GM21381 (cell line): ENCODE results near the gene PKD2L1.
A peak's percentile ranks its signal among the peaks of the same experiment; 100 is the strongest.

ENCODE experiments used
- ATAC-seq: cut with Tn5 transposase; IDR thresholded peaks from one replicate; pipeline ENCODE4 v1.9.1; 2021; ENCODE audit warnings: mild to moderate bottlenecking, moderate library complexity; ENCODE audit not compliant: unreplicated experiment

PKD2L1 gene

DNA sequence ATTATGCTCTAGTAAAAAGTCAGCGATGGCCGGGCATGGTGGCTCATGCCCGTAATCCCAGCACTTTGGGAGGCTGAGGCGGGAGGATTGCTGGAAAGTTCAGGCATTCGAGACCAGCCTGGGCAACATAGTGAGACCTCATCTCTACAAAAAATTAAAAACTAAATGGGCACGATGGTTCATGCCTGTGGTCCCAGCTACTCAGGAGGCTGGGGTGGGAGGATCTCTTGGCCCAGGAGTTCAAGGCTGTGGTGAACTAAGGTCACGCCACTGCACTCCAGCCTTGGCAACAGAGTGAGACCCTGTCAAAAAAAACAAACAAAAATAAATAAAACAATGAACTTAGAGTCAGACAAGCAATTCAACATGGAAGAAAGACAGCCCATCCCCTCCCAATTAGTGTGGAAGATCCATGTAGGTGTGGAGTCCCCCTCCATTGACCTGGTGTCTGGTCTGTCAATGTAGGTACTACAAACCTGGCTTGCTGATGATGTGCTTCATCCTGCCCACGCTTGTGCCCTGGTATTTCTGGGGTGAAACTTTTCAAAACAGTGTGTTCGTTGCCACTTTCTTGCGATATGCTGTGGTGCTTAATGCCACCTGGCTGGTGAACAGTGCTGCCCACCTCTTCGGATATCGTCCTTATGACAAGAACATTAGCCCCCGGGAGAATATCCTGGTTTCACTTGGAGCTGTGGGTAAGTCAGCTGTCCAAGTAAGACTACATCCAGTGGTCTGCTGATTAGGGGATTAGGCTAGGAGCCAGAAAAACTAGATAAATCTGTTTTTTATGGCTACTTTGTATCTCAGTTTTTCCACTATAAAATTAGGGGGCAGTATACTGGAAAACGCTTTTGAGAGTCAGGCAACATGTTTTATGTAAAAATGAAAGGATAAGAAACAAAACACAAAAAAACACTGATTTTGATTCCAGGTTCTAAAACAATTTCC, 26.3 kb upstream of the PKD2L1 start:
- ATAC-seq: no peak

DNA sequence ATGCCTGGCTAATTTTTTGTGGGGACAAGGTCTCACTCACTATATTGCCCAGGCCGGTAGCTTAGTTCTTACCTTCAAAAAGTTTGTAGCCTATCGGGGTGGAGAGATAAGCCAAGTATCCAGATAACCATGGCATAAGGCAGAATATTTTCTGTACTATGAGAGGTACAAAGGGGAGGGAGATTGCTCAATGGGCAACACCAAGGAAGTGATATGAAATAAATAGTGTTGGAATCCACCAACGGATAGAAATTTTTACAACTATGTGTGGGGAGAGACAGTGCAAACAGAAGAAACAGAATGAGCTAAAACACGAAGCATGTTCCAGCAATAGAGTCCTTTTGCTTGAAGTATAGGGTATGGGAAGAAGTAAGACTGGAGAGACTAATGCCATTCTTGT, 25.1 kb upstream of the PKD2L1 start:
- ATAC-seq: no peak

DNA sequence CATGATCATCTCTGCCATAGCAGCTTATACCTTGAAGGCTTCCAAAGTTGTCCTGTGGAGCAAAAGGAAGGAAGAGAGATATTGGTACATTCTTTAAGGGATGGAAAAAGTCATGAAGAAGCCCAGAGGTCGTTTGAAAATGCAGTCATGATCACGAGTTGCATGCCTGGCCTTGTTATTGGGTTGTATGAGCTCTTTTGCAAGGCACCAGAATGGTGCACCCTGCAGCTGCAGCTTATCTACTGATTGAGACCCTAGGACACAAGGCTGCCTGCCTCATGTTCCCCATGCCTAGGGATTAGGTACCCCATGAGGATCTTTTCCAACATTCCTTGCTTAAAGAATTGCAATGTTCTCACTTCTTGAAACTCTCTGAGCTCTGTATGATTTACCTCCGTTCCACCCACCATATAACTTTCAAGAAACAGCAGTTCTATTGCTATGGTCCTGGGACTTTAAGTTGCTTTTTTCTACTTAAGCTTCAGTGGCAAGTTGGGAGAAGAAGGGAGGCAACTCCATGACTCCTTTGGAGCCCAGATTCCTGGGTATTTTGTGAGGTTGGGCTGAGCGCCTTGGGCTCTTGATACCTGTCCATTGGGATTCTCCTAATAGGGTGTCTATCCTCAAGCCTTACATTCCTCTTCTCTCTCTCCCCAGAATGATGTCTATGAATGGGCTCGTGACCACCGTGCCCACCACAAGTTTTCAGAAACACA, 23.9 kb upstream of the PKD2L1 start:
- no peak for ATAC-seq

DNA sequence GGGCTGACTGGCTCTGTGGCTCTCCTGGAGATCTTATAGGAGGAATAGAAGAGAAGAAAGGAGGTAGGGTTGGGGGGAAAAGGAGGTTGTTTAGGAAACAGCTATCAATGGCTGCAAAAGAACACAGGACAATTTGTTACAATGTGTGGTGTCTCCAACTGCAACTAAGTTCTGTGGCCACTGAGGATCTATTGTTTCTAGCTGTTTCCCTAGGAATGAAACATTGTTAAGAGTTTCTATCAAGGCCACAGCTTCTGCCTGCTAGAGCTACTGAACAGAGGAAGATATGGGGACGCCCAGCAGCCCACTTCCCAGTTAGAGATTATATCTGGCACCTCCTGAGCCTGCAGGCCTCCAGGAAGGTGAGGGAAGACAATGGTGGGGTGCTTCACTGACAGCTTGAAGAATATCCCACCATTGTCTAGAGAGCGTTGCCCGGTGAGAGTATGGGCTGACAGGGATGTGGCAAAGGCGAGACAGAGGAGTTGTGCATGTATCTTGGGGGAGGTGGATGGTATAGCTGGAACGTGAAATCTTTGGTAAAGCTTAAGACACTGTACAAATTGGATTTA, 21.0 kb upstream of the PKD2L1 start:
- no peak for ATAC-seq

DNA sequence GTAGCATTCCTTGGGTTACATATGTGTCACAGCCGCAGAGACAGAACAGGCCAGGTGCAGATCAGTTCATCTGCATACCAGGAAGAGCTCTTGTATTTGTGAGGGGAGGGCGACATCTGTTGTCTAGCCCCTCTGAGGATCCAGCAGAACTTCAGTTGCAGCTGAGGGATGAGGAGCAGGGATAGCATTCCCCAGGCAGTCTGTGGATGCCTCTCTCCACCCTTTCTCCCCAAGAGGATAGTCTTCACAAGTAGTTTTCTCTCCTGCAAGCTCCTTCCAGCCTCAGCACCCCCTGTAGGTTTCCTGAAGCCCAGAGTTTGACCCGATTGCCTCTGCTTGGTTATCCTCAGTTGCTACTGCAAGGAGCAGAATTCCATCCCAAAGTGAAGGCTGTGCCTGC, 19.6 kb upstream of the PKD2L1 start:
- ATAC-seq: no peak

DNA sequence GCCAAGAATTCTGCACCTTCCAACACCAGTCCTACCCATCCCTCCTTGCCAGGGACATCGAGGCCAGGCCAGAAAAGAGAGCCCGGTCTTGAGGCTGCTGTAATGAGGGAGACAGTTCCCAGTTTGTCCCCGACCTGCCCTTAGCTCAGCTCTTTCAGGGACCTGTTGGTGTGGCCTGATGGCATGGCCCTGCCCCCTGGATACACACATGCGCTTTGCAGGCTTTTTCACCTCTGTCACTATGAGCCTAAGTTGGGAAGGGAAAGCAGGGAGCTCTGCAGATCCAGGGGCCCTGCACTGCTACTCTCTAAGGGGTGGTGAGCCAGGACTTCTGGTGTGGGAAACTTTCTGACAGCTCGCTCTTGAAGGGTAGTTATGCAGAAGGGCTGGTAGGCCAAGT, 19.1 kb upstream of the PKD2L1 start:
- ATAC-seq: no peak

DNA sequence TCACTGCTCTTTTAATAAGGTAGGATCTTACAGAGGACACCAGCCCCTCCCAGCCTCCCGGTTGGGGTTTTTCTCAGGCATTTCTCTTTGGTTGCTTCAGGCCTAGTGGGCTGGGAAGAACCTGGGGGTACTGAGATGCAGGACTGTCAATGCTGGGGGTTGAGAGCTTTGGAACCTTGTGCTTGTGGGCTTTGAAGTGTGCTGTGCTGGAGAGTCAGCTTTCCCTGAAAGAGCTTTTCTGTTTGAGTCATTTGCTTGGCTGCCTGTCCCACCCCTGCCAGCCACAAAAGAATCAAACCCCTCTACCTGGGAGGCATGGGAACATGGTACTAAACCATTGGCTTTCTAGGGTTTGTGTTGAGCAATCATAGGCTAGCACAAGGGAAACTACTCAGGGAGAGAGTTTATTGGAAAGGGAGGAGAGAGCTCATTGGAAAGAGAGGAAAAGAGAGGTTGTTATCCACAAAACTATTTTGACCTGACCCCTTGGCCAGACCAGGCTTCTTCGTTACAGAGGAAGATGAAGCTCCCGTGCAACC, 18.4 kb upstream of the PKD2L1 start:
- ATAC-seq: no peak

DNA sequence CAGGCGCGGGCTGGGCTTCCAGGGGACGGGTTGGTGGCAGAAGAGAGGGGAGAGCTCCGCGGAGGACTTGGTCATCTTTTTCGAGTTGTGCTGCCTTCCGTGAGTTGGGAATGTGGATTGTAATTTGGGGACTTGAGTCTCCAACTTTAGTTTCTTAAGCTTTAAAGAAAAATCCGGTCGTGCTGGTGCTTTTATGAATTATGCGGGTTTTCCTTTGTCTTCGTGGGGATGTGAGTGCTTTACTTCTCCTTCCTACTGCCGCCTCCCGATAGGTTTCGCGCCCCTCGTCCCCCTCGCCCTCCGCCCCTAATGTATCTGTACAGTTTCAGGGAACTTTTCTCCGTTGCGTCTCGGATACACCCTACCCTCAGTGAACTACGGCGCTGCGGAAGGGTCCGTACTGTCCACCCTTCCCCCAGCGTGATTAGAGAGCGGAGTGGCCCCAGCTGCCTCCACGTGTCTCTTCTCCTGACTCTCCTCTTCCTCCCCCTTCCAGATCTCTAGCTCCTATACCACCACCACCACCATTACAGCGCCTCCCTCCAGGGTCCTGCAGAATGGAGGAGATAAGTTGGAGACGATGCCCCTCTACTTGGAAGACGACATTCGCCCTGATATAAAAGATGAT, 17.7 kb upstream of the PKD2L1 start:
- ATAC-seq: peak; percentile 10

DNA sequence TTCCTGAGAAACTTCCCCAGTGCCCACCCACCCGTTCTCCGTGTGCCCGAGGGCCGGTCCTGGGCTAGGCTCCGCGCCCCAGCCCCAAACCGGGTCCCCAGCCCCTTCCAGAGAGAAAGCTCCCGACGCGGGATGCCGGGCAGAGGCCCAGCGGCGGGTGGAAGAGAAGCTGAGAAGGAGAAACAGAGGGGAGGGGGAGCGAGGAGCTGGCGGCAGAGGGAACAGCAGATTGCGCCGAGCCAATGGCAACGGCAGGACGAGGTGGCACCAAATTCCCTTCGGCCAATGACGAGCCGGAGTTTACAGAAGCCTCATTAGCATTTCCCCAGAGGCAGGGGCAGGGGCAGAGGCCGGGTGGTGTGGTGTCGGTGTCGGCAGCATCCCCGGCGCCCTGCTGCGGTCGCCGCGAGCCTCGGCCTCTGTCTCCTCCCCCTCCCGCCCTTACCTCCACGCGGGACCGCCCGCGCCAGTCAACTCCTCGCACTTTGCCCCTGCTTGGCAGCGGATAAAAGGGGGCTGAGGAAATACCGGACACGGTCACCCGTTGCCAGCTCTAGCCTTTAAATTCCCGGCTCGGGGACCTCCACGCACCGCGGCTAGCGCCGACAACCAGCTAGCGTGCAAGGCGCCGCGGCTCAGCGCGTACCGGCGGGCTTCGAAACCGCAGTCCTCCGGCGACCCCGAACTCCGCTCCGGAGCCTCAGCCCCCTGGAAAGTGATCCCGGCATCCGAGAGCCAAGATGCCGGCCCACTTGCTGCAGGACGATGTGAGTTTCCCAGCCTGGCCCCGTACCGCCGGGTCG, 16.9 kb upstream of the PKD2L1 start, which contains the start of gene SCD:
Gene SCD (plus strand): TSS at position 469 of the 803 bp plus-strand sequence. CDS start 272 bp downstream, at position 741.
- ATAC-seq: peak; percentile 84

DNA sequence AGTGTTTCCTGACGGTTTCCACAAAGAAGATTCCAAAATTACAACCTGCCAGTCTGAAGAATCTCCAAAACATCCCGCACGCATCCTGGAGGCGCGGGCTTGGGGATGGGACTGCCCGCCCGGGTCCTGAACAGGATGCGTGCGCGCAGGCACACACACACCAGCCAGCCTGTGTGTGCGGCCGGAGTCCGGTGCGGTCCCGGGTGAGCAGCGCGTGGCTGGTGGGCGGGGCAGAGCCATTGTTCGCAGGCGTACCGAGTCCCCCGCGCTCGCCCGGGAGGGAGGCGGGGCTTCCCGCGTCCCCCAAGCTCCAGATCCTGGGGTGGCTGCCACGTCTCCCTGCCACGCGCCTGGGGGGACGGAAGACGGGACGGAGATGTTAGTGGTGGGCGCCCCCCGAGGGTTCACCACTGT, 16.3 kb upstream of the PKD2L1 start:
- peak; percentile 47 for ATAC-seq

DNA sequence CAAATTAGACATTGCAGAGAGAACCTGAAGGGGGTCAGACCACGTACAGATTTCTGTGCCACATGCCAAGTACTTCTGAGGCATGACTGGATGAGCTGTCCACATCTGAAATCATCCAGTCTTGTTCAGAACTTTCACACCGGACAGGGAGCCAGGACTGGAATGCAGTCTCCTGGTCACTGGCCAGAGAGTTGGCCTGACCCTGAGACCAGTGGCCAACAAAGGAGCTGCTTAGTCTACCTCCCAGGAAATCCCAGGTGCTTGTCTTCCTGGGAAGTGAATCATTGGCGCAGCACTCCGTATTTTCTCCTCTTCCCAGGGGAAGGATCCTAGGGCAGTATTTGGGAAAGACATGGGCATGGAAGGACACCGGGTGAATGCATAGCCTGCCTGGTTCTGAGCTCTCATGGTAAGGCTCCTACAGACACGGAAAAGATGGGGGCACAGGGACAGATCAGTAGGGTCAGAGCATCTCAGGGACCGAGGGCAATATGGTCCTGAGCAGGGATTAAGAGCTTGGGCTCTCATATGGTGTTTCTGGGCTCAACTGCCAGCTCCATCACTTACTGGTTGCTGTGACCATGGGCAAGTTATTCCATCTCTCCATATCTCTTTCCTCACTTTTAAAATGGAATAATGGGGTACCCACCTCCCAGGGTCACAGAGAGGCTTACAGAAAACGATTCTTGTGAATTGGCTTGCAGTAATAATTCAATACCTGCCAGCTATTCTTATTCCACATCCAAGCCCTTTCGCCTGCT, 15.7 kb upstream of the PKD2L1 start:
- no peak for ATAC-seq

DNA sequence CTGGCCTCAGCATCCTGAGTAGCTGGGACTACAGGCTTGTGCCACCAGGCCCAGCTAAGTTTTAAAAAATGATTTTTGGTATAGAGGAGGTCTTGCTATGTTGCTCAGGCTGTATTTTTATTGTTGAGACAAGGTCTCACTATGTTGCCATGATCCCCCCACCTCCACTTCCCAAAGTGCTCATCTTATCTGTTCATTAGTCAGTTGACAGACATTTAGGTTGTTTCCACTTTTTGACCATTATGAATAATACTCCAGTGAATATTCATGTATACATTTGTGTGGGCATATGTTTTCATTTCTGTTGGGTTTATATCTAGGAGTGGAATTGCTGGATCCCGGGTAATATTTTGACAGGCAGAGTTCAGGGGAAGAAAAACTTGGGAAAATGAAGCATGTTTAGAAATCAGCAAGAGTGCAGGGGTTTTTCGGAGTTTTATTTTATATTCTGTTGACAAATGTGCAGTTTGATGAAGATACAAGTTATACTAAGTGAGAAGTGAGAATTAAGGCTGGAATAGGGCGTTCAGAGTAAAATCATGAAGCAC, 14.3 kb upstream of the PKD2L1 start:
- ATAC-seq: no peak

DNA sequence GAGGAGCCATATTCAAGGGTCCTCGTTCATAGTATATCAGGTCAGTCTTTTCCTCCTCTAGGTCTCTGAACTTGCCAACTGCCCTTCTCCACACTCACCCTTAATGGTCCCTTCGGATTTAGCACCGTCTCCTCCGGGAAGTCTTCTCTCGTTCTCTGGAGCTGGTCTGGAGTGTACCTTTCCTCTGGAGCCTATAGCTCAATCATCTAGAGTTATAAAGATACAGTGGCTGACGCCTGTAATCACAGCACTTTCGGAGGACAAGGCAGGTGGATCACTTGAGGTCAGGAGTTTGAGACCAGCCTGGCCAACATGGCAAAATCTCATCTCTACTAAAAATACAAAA, 12.6 kb upstream of the PKD2L1 start:
- ATAC-seq: no peak

DNA sequence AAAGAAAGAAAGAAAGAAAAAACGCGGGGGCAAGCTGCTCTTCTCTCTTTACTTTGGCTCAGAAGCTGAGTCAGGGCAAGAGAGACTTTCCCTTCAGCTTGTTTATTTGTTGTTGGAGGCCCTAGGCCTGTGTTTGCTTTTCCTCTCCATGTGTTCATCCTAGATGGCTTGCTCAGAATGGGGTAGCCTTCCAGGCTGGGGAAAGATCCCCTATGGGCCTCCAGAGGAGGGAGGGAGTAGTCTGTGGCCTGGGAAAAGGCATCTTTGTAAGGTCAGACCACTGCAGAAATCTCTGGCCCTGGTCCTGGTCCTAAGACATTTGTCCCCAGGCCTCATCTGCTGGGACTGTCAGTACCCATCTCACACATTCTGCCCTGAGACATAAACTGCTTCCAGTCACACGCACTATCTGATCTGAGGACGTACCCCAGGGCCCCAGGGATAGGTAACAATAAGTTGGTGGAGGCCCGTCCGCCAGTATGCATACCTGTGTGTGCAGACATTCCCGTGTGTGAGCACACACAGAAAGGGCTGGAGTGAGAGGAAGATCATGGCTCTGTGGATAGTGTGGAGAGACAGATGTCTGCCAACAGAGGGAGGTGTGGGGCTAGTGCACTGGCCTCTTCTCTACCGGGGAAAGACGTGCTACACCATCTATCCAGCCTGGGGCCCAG, 12.1 kb upstream of the PKD2L1 start:
- ATAC-seq: no peak

DNA sequence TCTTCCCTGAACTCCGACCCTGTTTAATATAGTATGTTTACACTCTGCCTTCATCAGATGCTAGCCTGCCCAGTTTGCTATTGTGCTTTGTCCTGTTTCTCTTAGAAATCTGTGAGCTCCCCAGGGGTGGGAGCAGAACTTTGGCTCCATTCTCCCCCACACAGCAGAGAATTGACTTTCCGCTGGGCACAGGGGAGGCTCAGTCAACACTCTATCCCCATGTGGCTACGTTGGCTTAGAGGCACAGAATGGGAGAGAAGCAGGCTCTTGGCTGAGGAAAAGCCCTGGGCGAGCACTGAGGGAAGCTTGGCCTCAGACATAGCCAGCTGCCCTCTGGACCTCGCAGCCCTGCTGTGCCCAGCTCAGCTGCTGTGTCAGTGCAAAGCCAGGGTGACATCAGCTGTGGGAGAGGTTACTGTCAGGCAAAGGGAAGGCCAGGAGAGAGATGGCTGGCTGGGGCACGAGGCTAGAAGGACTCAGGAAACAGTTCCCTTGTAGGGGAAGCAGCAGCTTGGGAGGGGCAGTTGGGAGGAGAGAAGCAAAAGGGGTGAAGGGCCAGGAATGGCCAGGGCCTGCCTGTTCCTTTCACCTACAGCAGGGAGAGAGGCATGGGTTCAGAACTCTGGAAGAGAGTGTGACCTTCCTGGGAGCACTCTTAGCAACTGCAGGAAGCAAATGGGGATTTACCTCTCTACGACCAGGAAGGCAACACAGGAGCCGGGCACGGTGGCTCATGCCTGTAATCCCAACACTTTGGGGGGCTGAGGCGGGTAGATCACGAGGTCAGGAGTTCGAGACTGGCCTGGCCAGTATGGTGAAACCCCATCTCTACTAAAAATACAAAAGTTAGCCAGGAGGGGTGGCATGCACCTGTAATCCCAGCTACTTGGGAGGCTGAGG, 11.2 kb upstream of the PKD2L1 start:
- ATAC-seq: no peak

DNA sequence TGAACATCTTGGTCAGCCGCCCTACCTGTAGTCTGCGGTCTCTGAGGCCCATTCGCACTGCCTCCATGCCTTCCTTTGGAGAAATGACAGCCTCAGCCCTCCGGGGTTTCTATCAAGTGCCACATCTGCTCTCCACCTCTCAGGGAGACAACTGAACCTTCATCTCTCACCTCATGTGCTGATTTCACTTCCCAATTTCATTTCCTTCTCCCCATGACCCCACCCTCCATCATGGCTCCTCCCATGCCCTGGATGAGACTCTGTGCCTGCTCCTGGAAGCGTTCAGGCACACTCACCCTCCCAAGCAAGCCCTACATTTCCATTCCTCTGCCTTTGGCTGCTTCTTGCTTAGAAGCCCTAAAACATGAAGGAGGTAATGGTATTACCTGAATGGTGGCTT, 9.2 kb upstream of the PKD2L1 start:
- peak; percentile 63 for ATAC-seq

DNA sequence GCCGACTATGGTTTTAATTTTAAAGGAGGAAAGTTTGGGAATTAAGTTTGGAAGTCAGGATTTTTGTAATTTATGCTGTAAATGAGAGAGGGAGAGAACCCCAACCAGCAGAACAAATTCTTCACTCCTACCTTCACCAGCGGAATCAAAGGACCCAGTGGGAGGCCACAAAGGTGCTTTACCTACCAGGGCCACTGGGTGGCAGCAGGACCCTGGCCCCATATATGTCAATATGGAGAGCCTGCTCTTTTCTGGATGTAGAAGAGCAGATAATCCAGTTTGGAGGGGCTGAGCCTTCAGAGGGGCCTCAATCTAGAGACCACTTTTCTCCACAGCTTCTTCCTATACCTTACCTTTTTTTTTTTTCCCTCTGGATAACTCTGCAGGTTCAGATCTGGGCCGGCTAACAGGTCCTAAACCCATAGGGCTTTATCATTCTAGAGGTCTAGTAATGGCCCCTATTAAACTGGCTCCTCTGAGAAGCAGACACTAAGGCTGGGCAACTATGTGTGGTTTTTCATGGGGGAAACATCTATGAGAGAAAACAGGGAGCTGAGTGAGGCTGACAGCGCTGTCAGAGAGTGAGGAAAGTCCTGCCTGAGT, 8.5 kb upstream of the PKD2L1 start:
- ATAC-seq: no peak
